Measurements from ENCODE around the gene CHD8.

The CHD8 gene

DNA sequence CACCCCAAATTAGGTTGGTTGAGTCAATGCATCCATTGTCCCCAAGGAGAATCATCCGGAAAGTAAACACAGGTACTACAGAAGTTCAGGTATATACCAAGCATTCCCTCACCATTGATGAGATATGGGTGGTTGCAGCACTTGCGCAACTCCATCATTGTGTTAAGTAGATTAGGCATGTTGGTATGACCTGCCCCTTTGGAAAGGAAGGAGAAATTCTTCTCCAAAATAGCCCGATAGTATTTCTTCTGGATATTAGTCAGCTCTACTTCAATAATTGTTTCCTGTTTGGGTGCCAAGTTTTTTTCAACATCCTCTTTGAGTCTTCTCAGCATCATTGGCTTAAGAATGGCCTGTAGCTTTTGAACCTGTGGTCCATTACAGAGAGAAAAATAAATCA is 50.8 kb downstream of the CHD8 start:
- WGBS, 2 experiments = 97 to 100% methylated on average over 3 of the region's 3 CpGs
- H3K36me3 ChIP-seq (ENCODE audit: control insufficient read depth, insufficient read depth, low read length) = peaks cover 81% of the 10 kb centered on the region
- H3K9me3 ChIP-seq (ENCODE audit: control insufficient read depth, low read length) = no peaks in the 10 kb centered on the region

DNA sequence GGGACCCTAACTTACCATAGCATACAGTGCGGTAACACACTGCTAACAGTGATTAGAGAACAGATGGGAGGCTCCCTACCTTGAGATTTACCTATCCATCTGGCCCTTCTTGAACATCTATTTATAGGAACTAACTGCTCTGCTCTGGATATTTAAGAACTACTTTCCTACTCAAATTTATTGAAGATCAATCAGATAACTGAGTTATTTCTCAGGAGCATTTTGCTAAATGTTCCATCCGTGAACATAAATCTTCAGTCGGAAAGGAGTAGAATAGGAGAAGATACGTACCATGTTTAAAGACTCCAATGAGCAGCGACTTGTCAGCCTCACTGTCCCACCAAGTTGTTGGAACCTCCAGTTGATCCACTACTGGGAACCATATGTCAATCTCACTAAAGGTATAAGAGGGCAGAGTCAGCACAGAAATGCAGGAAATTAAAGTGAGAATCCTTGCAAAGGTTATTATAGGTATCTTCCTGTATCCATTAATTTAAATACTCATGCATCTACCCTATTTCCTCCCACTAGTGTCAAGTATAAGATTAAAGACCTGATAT is 56.5 kb downstream of the CHD8 start:
- Histone ChIP-seq H3K36me3 (ENCODE audit: control insufficient read depth, insufficient read depth, low read length) (peaks cover 75% of the 10 kb centered on the region), H3K9me3 (ENCODE audit: control insufficient read depth, low read length) (no peaks in the 10 kb centered on the region), H3K4me1 (ENCODE audit: control insufficient read depth, insufficient read depth, low read length) (no peaks in the 10 kb centered on the region), H3K27me3 (ENCODE audit: control insufficient read depth, insufficient read depth, low read length, poor library complexity, severe bottlenecking) (no peaks in the 10 kb centered on the region), H3K27ac (ENCODE audit: insufficient read depth, low read depth, low read length, poor library complexity, severe bottlenecking) (no peak overlapping the region), H3K4me3 (ENCODE audit: insufficient read depth, low read depth, low read length) (no peak overlapping the region)
- WGBS, 2 experiments = 96 to 100% methylated on average over 5 of the region's 5 CpGs

More for the DNA sequence above, 50.8 kb downstream of the CHD8 start:
- no peaks in the 10 kb centered on the region for H3K27me3 ChIP-seq (ENCODE audit: control insufficient read depth, insufficient read depth, low read length, poor library complexity, severe bottlenecking)
- H3K4me3 ChIP-seq (ENCODE audit: insufficient read depth, low read depth, low read length) = no peak overlapping the region
- no peaks in the 10 kb centered on the region for H3K4me1 ChIP-seq (ENCODE audit: control insufficient read depth, insufficient read depth, low read length)
- no peak overlapping the region for H3K27ac ChIP-seq (ENCODE audit: insufficient read depth, low read depth, low read length, poor library complexity, severe bottlenecking)

DNA sequence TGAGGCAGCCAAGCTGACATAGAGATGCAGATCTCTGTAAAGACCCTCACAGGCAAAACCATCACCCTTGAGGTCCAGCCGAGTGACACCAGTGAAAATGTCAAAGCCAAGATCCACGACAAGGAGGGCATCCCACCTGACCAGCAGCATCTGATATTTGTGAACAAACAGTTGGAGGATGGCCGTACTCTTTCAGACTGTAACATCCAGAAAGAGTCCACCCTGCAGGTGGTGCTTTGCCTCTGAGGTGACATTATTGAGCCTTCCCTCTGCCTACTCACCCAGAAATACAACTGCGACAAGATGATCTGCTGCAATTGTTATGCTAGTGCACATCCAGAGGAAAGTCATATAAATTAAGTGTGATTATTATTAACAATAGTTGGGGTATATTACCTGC is 57.0 kb downstream of the CHD8 start:
- Histone ChIP-seq H3K4me3 (ENCODE audit: insufficient read depth, low read depth, low read length) (no peak overlapping the region), H3K9me3 (ENCODE audit: control insufficient read depth, low read length) (no peaks in the 10 kb centered on the region), H3K4me1 (ENCODE audit: control insufficient read depth, insufficient read depth, low read length) (no peaks in the 10 kb centered on the region), H3K36me3 (ENCODE audit: control insufficient read depth, insufficient read depth, low read length) (peaks cover 76% of the 10 kb centered on the region), H3K27ac (ENCODE audit: insufficient read depth, low read depth, low read length, poor library complexity, severe bottlenecking) (no peak overlapping the region), H3K27me3 (ENCODE audit: control insufficient read depth, insufficient read depth, low read length, poor library complexity, severe bottlenecking) (no peaks in the 10 kb centered on the region)
- WGBS, 2 experiments = 94 to 96% methylated on average over 3 to 4 of the region's 4 CpGs

DNA sequence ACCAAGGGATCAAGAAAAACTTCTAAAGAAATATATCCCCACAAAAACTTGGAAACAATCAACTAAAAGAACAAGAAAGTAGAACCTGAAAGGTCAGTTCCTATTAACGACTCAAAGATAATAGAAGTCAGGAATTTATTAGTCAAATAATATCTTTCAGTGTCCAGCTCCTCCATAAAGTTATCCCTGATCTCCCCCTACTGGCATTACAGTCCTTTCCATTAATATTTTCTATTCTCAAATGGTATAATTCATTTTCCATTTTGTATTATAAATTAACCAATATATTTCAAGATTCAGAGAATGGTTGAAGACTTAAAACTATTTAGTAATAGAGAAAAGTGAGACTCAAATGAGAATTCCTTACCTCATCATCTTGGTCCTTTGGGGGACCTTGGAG is 60.5 kb downstream of the CHD8 start:
- Histone ChIP-seq H3K27ac (ENCODE audit: insufficient read depth, low read depth, low read length, poor library complexity, severe bottlenecking) (no peak overlapping the region), H3K9me3 (ENCODE audit: control insufficient read depth, low read length) (no peaks in the 10 kb centered on the region), H3K27me3 (ENCODE audit: control insufficient read depth, insufficient read depth, low read length, poor library complexity, severe bottlenecking) (no peaks in the 10 kb centered on the region), H3K4me1 (ENCODE audit: control insufficient read depth, insufficient read depth, low read length) (no peaks in the 10 kb centered on the region), H3K36me3 (ENCODE audit: control insufficient read depth, insufficient read depth, low read length) (peaks cover 81% of the 10 kb centered on the region), H3K4me3 (ENCODE audit: insufficient read depth, low read depth, low read length) (no peak overlapping the region)
- WGBS, 2 experiments = 0% methylated on average over 1 of the region's 1 CpG; no CpG with 5 or more reads in 1 of the 2 experiments

DNA sequence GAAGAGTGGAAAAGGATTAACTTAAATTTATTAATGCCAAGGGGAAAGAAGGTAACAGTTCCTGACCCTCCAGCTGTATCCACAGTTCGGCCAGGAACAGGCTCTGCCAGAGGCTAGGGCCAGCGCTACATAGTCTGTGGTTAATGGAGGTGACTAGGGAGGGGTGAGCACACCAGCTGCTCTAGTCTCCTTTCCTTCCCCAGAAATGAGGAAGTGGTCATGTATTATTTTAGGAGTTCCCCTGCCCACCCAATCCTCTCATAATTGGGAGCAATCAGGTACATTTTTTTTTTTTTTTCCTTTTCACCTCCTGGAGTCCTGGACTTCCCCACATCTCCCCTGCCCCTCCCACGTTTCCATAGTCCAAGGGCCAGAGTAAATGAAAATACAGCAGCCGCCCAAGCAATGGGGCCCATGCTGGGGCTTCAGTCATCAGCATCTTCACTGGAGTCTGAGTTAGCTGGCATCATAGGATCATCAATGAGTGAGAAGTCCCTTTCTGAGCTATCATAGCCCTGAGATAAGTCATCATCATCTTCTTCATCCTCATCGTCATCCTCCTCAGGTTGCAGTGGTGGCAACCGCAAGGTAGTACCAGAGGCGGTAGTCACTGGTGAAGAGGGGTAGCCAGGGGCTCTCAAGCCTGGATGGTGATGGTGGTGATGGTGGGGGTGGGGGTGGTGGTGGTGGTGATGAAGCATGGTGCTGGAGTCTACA is 70.6 kb downstream of the CHD8 start:
- Histone ChIP-seq H3K27me3 (ENCODE audit: control insufficient read depth, insufficient read depth, low read length, poor library complexity, severe bottlenecking) (no peaks in the 10 kb centered on the region), H3K9me3 (ENCODE audit: control insufficient read depth, low read length) (no peaks in the 10 kb centered on the region), H3K4me1 (ENCODE audit: control insufficient read depth, insufficient read depth, low read length) (peaks cover 8% of the 10 kb centered on the region), H3K4me3 (ENCODE audit: insufficient read depth, low read depth, low read length) (no peak overlapping the region), H3K27ac (ENCODE audit: insufficient read depth, low read depth, low read length, poor library complexity, severe bottlenecking) (no peak overlapping the region), H3K36me3 (ENCODE audit: control insufficient read depth, insufficient read depth, low read length) (peaks cover 31% of the 10 kb centered on the region)
- WGBS, 2 experiments = 93 to 97% methylated on average over 7 of the region's 7 CpGs

DNA sequence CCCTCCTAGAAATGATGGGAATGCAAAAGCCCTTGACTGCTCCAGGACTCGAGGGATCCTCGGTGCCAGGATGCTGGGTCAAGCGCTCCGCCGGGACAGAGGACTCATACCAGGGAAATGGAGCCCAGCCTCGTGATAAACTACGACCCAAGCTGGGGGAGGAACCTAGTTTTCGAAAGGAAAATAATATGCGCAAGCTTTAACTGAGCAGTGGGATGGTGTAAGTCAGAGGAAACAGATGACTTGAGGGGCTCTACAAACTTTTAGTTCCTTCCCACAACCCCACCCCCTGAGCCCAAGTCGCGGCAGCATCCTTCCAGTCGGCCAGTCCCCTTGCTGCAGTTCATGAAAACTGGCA is 71.5 kb downstream of the CHD8 start:
- Histone ChIP-seq H3K27ac (ENCODE audit: insufficient read depth, low read depth, low read length, poor library complexity, severe bottlenecking) (peak overlapping the region; percentile 52), H3K36me3 (ENCODE audit: control insufficient read depth, insufficient read depth, low read length) (peaks cover 22% of the 10 kb centered on the region), H3K4me3 (ENCODE audit: insufficient read depth, low read depth, low read length) (peak overlapping the region; percentile 78), H3K27me3 (ENCODE audit: control insufficient read depth, insufficient read depth, low read length, poor library complexity, severe bottlenecking) (no peaks in the 10 kb centered on the region), H3K4me1 (ENCODE audit: control insufficient read depth, insufficient read depth, low read length) (peaks cover 8% of the 10 kb centered on the region), H3K9me3 (ENCODE audit: control insufficient read depth, low read length) (no peaks in the 10 kb centered on the region)
- WGBS, 2 experiments = 7 to 9% methylated on average over 12 of the region's 12 CpGs

DNA sequence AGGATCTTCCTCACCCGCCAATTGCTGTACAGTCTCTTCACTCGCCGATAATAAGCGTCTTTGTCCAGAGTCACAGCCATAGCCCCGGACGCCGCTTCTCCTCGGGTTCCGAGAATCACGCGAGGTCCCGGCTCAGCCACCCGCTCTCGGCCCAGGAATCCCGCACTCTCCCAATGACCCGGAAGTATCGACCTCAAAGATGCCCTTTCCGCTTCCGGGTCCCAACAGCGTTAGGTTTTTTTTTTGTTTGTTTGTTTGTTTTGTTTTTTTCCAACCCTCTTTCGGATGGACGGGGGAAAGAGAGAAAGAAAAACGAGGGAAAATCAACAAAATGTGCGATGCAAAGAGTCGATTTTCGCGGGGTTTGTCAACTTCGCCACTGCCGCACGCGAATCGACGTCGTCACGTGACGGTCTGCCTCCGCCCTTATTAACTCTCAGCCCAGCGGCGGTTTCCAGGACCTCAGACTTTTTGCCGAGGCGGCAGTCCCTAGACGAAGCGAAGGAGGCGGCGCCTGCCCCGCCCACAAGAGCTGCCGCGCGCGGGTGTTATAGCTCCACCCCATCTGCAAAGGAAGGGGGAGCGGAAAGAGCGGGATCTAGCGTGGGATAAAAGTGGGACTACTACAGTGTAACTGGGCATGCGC is 72.0 kb downstream of the CHD8 start, which contains the start of gene SUPT16H:
Gene SUPT16H (minus strand): TSS at position 172 of the 646 bp plus-strand sequence. CDS start 92 bp downstream, at position 80.
- peaks cover 8% of the 10 kb centered on the region for H3K4me1 ChIP-seq (ENCODE audit: control insufficient read depth, insufficient read depth, low read length)
- H3K36me3 ChIP-seq (ENCODE audit: control insufficient read depth, insufficient read depth, low read length) = peaks cover 20% of the 10 kb centered on the region
- no peaks in the 10 kb centered on the region for H3K27me3 ChIP-seq (ENCODE audit: control insufficient read depth, insufficient read depth, low read length, poor library complexity, severe bottlenecking)
- peak within 1 kb of the TSS; percentile 75 for H3K27ac ChIP-seq (ENCODE audit: insufficient read depth, low read depth, low read length, poor library complexity, severe bottlenecking)
- no peaks in the 10 kb centered on the region for H3K9me3 ChIP-seq (ENCODE audit: control insufficient read depth, low read length)
- WGBS, 2 experiments = 0% methylated on average over 54 of the region's 54 CpGs
- H3K4me3 ChIP-seq (ENCODE audit: insufficient read depth, low read depth, low read length) = peak within 1 kb of the TSS; percentile 78

DNA sequence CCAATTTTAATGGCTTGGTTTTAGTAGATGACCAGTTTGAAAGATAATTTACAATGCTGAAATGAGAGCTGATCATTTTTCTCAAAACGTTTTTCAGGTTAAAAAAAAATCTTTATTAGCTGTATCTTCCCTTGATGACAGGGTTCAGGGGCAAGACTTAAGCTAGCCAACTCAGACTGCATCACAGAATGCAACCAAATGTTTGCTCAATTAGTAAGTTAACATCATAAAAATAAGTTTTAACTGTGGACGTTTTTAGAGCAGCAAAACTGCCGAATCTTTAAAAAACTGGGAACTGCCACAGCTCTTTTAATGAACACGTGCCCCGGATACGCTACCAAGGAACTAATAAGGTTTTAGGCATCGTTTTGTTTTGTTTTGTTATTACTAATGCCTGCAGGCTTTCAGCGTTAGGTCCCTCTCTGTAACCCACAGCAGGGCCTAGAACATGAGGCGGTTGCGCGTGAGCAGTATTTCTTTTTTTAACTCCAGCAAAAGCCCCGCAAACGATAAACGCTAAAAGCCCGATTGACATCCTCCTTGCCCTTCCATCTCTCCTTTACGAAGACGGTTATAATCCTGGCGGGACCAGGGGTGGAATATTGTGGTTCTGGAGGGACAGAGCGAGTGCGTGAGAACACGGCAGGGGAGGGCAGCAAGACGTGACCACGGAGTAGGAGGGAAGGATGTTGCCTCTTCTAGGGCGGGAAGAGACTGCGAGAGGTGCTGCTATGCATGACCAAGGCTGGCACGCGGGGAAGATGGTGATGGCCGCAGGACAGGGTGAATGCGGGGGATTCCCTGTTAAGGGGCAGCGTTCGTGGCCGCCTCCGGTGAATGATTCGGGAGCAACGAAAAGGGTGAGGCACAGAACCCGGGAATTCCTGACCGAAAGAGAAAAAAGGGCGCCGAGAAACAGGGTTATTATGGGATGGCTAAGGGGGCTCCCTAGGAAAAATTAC is 72.8 kb downstream of the CHD8 start:
- Histone ChIP-seq H3K4me3 (ENCODE audit: insufficient read depth, low read depth, low read length) (peak overlapping the region; percentile 78), H3K27me3 (ENCODE audit: control insufficient read depth, insufficient read depth, low read length, poor library complexity, severe bottlenecking) (no peaks in the 10 kb centered on the region), H3K4me1 (ENCODE audit: control insufficient read depth, insufficient read depth, low read length) (peaks cover 8% of the 10 kb centered on the region), H3K9me3 (ENCODE audit: control insufficient read depth, low read length) (no peaks in the 10 kb centered on the region), H3K36me3 (ENCODE audit: control insufficient read depth, insufficient read depth, low read length) (peaks cover 13% of the 10 kb centered on the region), H3K27ac (ENCODE audit: insufficient read depth, low read depth, low read length, poor library complexity, severe bottlenecking) (peak overlapping the region; percentile 75)
- 1% methylated on average over 39 of the region's 39 CpGs for WGBS, 2 experiments

DNA sequence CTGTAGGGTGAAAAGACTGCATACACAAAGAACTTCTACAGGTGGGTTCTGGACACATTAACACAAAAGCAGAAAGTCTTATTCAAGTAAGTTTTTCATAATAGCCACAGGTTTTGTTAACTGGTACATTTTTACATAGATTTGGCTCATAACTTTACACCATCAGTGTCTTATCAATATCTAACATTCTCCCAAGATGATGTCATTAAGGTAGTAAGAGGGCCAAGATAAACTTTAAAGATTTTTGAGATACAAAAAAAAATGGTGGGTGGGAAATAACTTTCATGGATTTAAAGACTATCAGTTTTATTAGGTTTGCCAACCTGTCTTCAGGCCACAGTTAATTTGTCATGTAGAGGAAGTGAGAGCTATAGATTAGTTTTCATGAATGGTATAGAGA is 73.8 kb downstream of the CHD8 start:
- H3K36me3 ChIP-seq (ENCODE audit: control insufficient read depth, insufficient read depth, low read length) = peaks cover 11% of the 10 kb centered on the region
- no peaks in the 10 kb centered on the region for H3K9me3 ChIP-seq (ENCODE audit: control insufficient read depth, low read length)
- no peaks in the 10 kb centered on the region for H3K27me3 ChIP-seq (ENCODE audit: control insufficient read depth, insufficient read depth, low read length, poor library complexity, severe bottlenecking)
- peaks cover 8% of the 10 kb centered on the region for H3K4me1 ChIP-seq (ENCODE audit: control insufficient read depth, insufficient read depth, low read length)
- H3K4me3 ChIP-seq (ENCODE audit: insufficient read depth, low read depth, low read length) = peak overlapping the region; percentile 20
- no peak overlapping the region for H3K27ac ChIP-seq (ENCODE audit: insufficient read depth, low read depth, low read length, poor library complexity, severe bottlenecking)
